A549 treated with RU486 at 1 μM for 4 hours (cell line): ENCODE results near the gene LIPJ. TPM values are rescaled to one million over a fixed set of nuclear protein-coding genes. Genes with fewer than 3 reads are reported as not detected.

Experiments
- total RNA-seq: library from RNA; stranded (reverse); fragments of 200-300 nt; extraction: Qiagen RNA extraction; gene quantifications from 5 replicates; pipeline ENCODE4 v1.2.3, GENCODE V29; 2022; ENCODE audit warnings: low read depth

The LIPJ gene
- total RNA-seq: not detected in 5 replicates

GRCh38 chr10:88586462-88586861 lies at the start of gene LIPJ:
Gene LIPJ, plus strand, starts transcription at chr10:88586762. Its CDS starts 3,926 bp downstream, at chr10:88590688.

GRCh38 chr10:88582806-88583583 lies 3.6 kb upstream of the LIPJ start, which contains the start of gene RNLS:
Gene RNLS, minus strand, starts transcription at chr10:88583318.

Other genes with a start within 250 kb of the LIPJ start
- 7.0 to 9.2 TPM (median 8.0 TPM) in 5 replicates for gene RNLS, start 3.4 kb upstream of the LIPJ start, total RNA-seq
- not detected in 5 replicates for gene LIPF, start 77.7 kb downstream of the LIPJ start, total RNA-seq
- gene LIPK, start 119.5 kb downstream of the LIPJ start, total RNA-seq: not detected in 5 replicates
- not detected in 5 replicates for gene LIPN, start 173.3 kb downstream of the LIPJ start, total RNA-seq
- gene LIPM, start 216.0 kb downstream of the LIPJ start, total RNA-seq: not detected in 5 replicates